VCaP (cell line): ENCODE results near the gene ZSCAN5C.
"Not testable (repeated sequence)": the region's sequence is repeated elsewhere in the genome, so short reads cannot be mapped to it uniquely, and the experiment has no call there.

ENCODE experiments used
- H3K27ac ChIP-seq: fragments of 450-650 bp; 2 replicates; pipeline ENCODE4 v1.5.1; 2017
- TF ChIP-seq, protein P1 (sequence below): fragments of 450-650 bp; conservative IDR thresholded peaks from 2 replicates; pipeline ENCODE4 v1.5.1; 2017; ENCODE audit warnings: mild to moderate bottlenecking, moderate library complexity

ZSCAN5C gene

DNA sequence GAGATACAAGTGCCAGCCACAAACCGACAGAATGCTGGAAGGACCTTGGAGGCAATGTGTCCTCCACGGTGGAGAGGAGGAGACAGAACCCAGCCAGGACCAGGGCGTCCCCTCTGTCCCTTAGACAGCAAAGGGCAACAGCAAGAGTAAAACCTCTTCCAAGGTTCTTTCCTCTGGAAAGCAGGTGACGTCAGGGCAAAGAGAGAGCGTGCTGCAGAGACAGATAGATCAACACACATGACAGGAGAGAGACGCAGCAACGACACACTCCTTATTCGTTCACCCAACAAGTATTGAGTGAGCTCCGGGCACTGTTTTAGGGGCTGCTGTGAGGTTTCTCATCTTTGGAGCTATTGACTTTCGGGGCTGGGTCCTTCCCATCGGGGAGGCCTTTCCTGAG, 27.5 kb upstream of the ZSCAN5C start:
- H3K27ac ChIP-seq, result no peak overlapping the region
- TF ChIP-seq, protein P1, sequence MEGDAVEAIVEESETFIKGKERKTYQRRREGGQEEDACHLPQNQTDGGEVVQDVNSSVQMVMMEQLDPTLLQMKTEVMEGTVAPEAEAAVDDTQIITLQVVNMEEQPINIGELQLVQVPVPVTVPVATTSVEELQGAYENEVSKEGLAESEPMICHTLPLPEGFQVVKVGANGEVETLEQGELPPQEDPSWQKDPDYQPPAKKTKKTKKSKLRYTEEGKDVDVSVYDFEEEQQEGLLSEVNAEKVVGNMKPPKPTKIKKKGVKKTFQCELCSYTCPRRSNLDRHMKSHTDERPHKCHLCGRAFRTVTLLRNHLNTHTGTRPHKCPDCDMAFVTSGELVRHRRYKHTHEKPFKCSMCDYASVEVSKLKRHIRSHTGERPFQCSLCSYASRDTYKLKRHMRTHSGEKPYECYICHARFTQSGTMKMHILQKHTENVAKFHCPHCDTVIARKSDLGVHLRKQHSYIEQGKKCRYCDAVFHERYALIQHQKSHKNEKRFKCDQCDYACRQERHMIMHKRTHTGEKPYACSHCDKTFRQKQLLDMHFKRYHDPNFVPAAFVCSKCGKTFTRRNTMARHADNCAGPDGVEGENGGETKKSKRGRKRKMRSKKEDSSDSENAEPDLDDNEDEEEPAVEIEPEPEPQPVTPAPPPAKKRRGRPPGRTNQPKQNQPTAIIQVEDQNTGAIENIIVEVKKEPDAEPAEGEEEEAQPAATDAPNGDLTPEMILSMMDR, result no peak

DNA sequence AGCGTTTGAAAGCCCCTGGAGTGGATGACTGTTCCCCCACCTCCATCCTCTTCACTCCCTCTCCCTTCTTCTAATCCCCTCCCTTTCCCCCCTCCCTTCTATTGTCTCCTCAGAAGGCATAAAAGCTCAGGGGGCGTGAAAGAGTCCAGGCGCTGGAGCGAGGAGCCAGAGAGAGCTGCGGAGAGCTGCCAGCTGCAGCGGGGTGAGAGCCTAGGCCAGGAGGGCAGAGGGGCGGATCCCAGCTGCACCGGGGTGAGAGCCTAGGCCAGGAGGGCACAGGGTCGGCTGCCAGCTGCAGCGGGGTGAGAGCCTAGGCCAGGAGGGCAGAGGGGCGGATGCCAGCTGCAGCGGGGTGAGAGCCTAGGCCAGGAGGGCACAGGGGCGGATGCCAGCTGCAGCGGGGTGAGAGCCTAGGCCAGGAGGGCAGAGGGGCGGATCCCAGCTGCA, 26.2 kb upstream of the ZSCAN5C start, which contains the start of gene GALP:
GALP (plus strand) TSS at position 148 of the 447 bp plus-strand sequence. CDS start 1,101 bp downstream, outside the sequence.
- not testable (repeated sequence) for H3K27ac ChIP-seq

DNA sequence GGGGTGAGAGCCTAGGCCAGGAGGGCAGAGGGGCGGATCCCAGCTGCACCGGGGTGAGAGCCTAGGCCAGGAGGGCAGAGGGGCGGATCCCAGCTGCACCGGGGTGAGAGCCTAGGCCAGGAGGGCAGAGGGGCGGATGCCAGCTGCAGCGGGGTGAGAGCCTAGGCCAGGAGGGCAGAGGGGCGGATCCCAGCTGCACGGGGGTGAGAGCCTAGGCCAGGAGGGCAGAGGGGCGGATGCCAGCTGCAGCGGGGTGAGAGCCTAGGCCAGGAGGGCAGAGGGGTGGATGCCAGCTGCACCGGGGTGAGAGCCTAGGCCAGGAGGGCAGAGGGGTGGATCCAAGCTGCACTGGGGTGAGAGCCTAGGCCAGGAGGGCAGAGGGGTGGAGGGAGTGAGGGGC, 25.8 kb upstream of the ZSCAN5C start:
- not testable (repeated sequence) for H3K27ac ChIP-seq

DNA sequence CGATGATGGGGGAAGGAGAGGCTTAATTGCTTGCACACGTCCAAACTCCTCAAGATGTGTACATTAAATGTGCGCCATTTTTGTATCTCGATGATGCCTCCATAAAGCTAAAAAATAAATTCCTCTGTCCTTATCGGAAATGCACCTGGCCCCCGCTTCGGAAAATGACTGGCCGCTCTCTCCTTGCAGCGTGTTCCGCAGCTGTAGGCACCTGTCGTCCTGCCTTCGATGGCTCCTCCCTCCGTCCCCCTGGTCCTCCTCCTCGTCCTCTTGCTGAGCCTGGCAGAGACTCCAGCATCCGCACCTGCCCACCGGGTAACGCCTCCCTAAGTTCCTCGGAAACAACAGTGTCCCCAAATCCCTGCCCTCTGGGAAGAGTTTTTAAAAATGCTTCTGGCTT, 25.2 kb upstream of the ZSCAN5C start:
- no peak overlapping the region for H3K27ac ChIP-seq
- TF ChIP-seq, protein P1, result no peak

DNA sequence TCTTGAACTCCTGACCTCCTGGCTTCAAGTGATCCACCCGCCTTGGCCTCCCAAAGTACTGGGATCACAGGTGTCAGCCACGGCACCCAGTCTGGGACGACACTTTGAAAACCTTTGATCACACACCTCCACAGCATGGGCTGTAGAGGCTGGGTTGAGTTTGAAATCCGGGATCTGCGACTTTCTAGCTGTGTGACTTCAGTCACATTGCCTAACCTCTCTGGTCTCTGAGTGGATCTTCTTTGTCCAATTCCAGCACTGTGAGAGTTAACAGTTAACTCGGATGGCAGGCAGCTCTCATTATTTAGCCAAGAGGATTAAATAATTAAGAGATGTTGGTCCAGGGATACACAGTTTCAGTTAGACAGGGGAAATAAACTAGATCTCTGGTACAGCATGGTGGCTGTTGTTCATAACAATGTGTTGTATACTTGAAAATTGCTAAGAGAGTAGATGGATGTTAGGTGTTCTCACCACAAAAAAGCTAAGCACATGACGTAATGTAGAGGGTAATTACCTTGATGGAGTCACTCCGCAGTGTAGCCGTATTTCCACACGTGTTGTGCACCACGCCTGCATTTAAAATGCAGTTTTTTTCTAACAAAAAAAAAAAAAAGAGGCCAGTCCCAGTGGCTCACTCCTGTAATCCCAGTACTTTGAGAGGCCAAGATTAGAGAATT, 24.4 kb upstream of the ZSCAN5C start:
- no peak overlapping the region for H3K27ac ChIP-seq
- TF ChIP-seq, protein P1, result no peak

DNA sequence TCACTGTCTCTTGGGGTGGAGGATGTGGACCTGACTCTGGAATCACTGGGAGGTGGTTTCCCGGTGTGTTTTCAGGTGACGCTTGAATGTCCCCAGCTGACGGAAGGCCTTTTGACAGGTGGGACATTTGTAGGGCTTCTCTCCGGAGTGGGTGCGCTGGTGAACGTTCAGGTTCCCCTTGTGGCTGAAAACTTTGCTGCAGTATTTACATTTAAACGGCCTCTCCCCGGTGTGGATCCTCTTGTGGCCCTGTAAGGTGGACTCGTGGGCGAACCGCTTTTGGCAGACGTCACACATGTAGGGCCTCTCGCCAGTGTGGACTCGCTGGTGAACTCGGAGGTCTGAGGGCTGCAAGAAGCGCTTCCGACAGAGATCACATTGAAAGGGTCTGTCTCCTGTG, 12.3 kb upstream of the ZSCAN5C start:
- H3K27ac ChIP-seq, result no peak overlapping the region
- TF ChIP-seq, protein P1, result no peak

DNA sequence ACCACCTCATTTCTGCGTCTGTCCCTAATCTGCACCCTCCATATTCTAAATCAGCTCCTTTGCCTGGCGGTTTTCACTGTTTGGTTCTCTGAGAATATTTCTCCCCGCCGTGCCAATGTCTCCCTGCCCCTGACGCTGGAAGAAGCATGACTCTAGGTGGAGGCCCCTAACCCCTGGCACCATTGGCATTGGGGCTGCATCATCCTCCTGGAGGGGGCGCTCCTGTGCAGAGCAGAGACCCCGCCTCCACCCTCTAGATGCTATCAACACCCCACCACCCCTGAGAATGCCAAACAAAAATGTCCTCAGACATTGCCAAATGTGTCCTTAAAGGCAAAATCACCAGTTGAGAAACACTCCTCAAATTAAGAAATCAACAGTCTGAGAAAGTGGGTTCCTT, 11.0 kb upstream of the ZSCAN5C start:
- TF ChIP-seq, protein P1, result no peak
- H3K27ac ChIP-seq, result no peak overlapping the region

DNA sequence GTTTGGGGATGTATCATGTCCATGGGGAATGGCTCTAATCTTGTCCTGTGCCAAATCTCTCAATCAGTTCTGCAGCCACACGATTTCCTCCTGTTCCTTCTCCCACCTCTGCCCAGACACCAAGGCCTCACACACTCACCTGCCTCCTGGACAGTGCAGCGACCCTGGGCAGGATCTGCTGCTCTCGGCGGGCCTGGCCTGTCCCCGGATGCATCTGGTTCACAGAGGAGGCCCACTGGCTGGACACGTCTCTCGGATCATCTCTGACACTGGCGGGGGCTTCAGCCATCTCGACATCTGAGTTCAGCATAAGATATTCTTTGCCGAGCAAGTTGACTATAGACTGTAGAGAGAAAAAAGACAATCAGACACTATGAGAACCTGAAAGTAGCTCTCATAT, 10.4 kb upstream of the ZSCAN5C start:
- TF ChIP-seq, protein P1, result no peak
- H3K27ac ChIP-seq, result no peak overlapping the region
